Ascending aorta (tissue), 2 donors: Measurements from ENCODE around the gene PRPF40A. TPM values are rescaled to one million over a fixed set of nuclear protein-coding genes. Genes with fewer than 3 reads are reported as not detected.

Experiments used
- DNase-seq, 2 donors: peaks; one replicate each; pipeline ENCODE4 v3.0.0-alpha.2; 2019; ENCODE audit warnings: low spot score in 2 of 2
- H3K27ac ChIP-seq, 2 donors: fragments of 200-600 bp; sonication (generic); one replicate each; pipeline ENCODE4 v1.5.1; 2016 to 2017; ENCODE audit warnings: mild to moderate bottlenecking in 1 of 2
- H3K27me3 ChIP-seq: fragments of 200-600 bp; sonication (generic); one replicate; pipeline ENCODE4 v1.5.1; 2017
- H3K36me3 ChIP-seq, 2 donors: fragments of 200-600 bp; sonication (generic); one replicate each; pipeline ENCODE4 v1.5.1; 2016
- H3K4me1 ChIP-seq, 2 donors: fragments of 200-600 bp; sonication (generic); one replicate each; pipeline ENCODE4 v1.5.1; 2016 to 2017; ENCODE audit warnings: mild to moderate bottlenecking in 1 of 2
- H3K4me3 ChIP-seq, 2 donors: fragments of 200-600 bp; sonication (generic); one replicate each; pipeline ENCODE4 v1.5.1; 2016 to 2017; ENCODE audit warnings: mild to moderate bottlenecking in 1 of 2
- H3K9me3 ChIP-seq, 2 donors: fragments of 200-600 bp; sonication (generic); one replicate each; pipeline ENCODE4 v1.5.1; 2016
- intact Hi-C: fragments of 100-400 bp; cut with DNase I; formaldehyde crosslinking; loops from one replicate; pipeline ENCODE4 v1.15.1; 2023
- total RNA-seq: library from RNA; depleted of rRNA; stranded (reverse); fragments of >200 nt; gene quantifications from one replicate; pipeline ENCODE4 v1.1.0, GENCODE V29; 2016
- TF ChIP-seq, protein P1 (sequence below), 3 experiments: fragments of 200-600 bp in 2 of 3; fragments of 450-650 bp in 1 of 3; sonication (generic) in 2 of 3; IDR thresholded peaks; one replicate each; pipeline ENCODE4 v1.5.1; 2016 to 2019; ENCODE audit warnings: antibody characterized with exemption in 3 of 3, mild to moderate bottlenecking in 1 of 3, moderate library complexity in 1 of 3

PRPF40A gene
- total RNA-seq, 1 donor from 2014 or later = 28.9 TPM

DNA sequence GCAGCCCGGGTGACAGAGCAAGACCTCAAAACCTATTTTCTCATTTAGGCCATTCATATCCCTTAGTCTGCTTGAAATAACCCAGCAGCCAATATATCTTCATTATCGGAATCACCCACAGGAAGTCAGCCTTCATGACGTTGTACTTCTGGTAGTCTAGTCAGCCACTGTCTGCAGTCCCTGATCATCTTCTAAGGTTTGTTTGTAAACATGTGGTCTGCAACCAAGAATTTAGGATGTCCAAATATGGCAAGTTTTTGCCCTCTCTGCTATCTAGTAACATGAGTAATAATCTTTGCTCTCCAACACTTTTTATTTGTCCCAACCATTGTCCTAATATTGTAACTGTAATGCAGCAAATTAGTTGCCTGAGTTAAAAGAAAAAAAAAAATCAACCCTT is 92.5 kb downstream of the PRPF40A start:
- intact Hi-C loops = loop anchor here (5.0 kb wide), 2 partner anchors 288 to 588 kb away; partner anchors contain the start of gene FMNL2
- H3K27ac ChIP-seq = no peak overlapping the region
- no peak overlapping the region for H3K4me3 ChIP-seq
- H3K4me1 ChIP-seq = peaks cover 0 to 2% of the 10 kb centered on the region in 2 donors
- H3K27me3 ChIP-seq = no peaks in the 10 kb centered on the region
- H3K36me3 ChIP-seq = peaks cover 15 to 30% of the 10 kb centered on the region in 2 donors
- TF ChIP-seq, protein P1, sequence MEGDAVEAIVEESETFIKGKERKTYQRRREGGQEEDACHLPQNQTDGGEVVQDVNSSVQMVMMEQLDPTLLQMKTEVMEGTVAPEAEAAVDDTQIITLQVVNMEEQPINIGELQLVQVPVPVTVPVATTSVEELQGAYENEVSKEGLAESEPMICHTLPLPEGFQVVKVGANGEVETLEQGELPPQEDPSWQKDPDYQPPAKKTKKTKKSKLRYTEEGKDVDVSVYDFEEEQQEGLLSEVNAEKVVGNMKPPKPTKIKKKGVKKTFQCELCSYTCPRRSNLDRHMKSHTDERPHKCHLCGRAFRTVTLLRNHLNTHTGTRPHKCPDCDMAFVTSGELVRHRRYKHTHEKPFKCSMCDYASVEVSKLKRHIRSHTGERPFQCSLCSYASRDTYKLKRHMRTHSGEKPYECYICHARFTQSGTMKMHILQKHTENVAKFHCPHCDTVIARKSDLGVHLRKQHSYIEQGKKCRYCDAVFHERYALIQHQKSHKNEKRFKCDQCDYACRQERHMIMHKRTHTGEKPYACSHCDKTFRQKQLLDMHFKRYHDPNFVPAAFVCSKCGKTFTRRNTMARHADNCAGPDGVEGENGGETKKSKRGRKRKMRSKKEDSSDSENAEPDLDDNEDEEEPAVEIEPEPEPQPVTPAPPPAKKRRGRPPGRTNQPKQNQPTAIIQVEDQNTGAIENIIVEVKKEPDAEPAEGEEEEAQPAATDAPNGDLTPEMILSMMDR (IDR thresholded peaks at IDR 0.05) = no peak
- DNase-seq = no peak
- H3K9me3 ChIP-seq = no peaks in the 10 kb centered on the region

DNA sequence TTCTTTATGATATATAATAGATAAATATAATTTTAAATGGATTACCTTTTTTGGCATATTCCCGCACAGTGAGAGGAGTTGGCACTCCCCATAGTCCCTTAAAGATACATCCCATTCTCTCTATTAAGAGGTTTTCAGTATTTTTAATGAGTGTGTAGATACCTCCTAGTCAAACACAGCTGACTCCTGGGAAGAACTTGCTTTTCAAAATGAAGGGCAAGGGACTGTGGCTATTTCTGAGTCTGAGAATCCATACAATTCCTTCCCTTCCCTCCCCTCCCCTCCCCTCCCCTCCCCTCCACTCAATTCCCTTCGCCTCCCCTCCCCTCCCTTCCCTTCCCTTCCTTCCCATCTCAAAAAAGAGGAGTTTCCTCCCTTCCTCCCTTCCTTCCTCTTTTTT is 93.5 kb downstream of the PRPF40A start:
- intact Hi-C loops = no loop called here
- DNase-seq = no peak

DNA sequence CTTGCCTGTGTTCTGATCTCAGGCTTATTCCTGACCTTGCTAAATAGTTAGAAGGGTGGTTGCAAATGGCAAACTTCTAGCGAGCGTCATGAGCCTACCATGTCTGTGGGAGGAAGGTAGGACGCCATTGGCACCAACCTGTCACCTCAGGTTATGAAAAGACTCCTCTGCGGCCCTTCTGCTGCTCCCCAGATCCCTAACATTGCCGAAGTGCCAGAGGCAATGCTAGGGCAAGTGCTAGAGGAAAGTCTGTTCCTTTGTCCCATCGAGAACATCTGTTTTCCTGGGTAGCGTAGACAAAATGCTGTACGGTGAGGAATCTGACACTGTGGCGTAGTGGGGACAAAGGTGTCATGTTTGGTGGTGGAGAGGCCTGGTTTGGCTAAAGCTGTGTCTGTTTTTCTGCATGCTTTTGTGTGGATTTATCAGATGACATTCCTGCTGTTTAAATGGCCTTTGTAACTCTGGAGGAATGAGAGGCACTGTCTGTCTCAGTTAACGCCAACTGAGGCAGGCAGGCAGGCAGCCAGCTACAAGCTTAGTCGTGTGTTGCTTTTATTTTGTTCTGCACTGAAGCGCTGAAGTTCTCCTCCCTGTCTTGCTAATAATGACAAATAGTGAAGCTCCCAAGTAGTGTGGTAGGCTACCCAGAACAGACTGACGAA is 94.1 kb downstream of the PRPF40A start:
- no peak for DNase-seq
- Histone ChIP-seq H3K36me3 (peaks cover 20 to 26% of the 10 kb centered on the region in 2 donors), H3K4me3 (no peak overlapping the region), H3K27ac (no peak overlapping the region), H3K27me3 (no peaks in the 10 kb centered on the region), H3K4me1 (peaks cover 0 to 2% of the 10 kb centered on the region in 2 donors), H3K9me3 (no peaks in the 10 kb centered on the region)
- TF ChIP-seq, protein P1 (IDR thresholded peaks at IDR 0.05) = no peak
- intact Hi-C loops = no loop called here

More for the DNA sequence above, 93.5 kb downstream of the PRPF40A start:
- Histone ChIP-seq H3K9me3 (no peaks in the 10 kb centered on the region), H3K27ac (no peak overlapping the region), H3K27me3 (no peaks in the 10 kb centered on the region), H3K36me3 (peaks cover 18 to 30% of the 10 kb centered on the region in 2 donors), H3K4me1 (peaks cover 0 to 2% of the 10 kb centered on the region in 2 donors), H3K4me3 (no peak overlapping the region)
- TF ChIP-seq, protein P1 (IDR thresholded peaks at IDR 0.05) = no peak

DNA sequence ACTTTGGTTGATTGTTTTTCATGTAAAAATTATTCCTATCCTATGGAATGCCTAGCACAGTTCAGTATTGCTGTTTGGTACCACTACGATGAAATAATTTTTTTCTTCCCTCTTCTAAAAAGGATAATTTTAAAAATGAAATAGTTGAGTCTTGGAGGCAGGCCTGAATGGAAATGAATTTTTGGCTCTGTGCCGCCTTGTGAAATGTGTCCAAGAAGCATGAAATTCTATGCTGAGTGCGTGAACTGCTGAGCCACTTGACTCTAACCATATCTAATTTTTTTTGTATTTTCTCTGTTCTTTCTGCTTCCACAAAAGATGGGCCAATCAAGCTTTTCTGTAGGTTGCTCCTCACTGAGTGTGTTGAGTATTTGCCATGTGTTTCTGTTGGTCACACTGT is 95.0 kb downstream of the PRPF40A start:
- Histone ChIP-seq H3K4me3 (no peak overlapping the region), H3K27me3 (no peaks in the 10 kb centered on the region), H3K36me3 (peaks cover 24 to 34% of the 10 kb centered on the region in 2 donors), H3K9me3 (no peaks in the 10 kb centered on the region), H3K27ac (no peak overlapping the region), H3K4me1 (peaks cover 0 to 2% of the 10 kb centered on the region in 2 donors)
- TF ChIP-seq, protein P1 (IDR thresholded peaks at IDR 0.05) = no peak
- intact Hi-C loops = no loop called here
- no peak for DNase-seq

DNA sequence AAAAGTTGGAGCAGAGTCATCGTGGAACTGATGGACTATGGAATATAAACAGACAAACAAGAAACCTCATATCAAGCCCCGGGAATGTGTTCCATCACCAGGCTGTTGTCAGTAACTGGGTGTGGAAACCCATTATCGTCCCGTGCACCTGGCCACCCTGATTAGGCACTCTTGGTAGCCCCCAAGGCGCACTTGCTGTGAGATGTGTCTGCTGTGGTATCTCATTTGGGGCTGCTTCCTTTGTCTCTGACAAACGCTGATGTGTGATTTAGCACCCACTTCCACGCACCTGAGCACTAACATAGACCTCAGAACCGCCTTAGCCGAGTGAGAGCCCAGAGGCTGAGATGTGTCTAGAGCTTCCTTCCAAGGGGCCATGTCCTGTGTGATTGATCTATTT is 96.3 kb downstream of the PRPF40A start:
- no peak overlapping the region for H3K27ac ChIP-seq

More for the DNA sequence above, 96.3 kb downstream of the PRPF40A start:
- DNase-seq = no peak
- H3K27me3 ChIP-seq = no peaks in the 10 kb centered on the region
- H3K9me3 ChIP-seq = no peaks in the 10 kb centered on the region
- H3K4me1 ChIP-seq = peaks cover 0 to 2% of the 10 kb centered on the region in 2 donors
- intact Hi-C loops = no loop called here
- TF ChIP-seq, protein P1 (IDR thresholded peaks at IDR 0.05) = no peak
- no peak overlapping the region for H3K4me3 ChIP-seq
- peaks cover 25 to 41% of the 10 kb centered on the region in 2 donors for H3K36me3 ChIP-seq
